Stomach (tissue), 4 donors: Measurements from ENCODE around the gene PLAC1.

Experiments used
- CTCF ChIP-seq, 7 experiments: fragments of 450-650 bp in 4 of 7; fragments of 200-600 bp in 3 of 7; sonication (generic) in 3 of 7; IDR thresholded peaks; one replicate each; pipeline ENCODE4 v1.5.1; 2016 to 2019; ENCODE audit warnings: antibody characterized with exemption in 7 of 7, control low read depth in 2 of 7, mild to moderate bottlenecking in 1 of 7
- EP300 ChIP-seq: sonication (generic); formaldehyde crosslinking; IDR thresholded peaks from one replicate; pipeline ENCODE4 v1.6.1; 2017; ENCODE audit warnings: antibody characterized with exemption
- POLR2A ChIP-seq, 4 donors: fragments of 450-650 bp; IDR thresholded peaks; one replicate each; pipeline ENCODE4 v1.6.1; 2016; ENCODE audit warnings: antibody characterized with exemption in 4 of 4, control low read depth in 2 of 4, mild to moderate bottlenecking in 1 of 4, moderate library complexity in 1 of 4
- POLR2AphosphoS5 ChIP-seq, 3 donors: sonication (generic); formaldehyde crosslinking; IDR thresholded peaks; one replicate each; pipeline ENCODE4 v1.6.1; 2016; ENCODE audit warnings: antibody characterized with exemption in 3 of 3

DNA sequence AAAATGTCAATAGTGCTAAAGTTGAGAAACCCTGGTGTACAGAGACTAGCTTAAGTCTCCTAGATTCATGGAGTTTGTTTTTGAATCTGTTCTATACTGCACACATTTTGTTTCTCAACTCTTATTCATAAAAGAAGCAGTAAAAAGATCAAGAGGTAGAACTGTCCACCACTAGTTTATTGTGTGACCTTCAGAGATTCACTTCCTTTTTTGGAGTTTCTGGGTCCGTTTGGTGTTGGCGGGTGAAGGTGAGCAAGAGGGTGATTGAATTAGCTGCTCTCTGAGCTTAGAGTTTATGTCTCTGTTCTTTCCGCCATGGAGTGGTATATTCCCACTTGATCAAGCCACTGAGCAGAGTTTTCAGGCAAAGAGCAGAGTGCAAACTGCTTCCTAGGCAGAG, 21.4 kb upstream of the PLAC1 start:
- TF ChIP-seq POLR2A (IDR thresholded peaks at IDR 0.05) (no peak), CTCF (IDR thresholded peaks at IDR 0.05) (no peak), EP300 (no peak), POLR2AphosphoS5 (IDR thresholded peaks at IDR 0.05) (no peak)
